Measurements from ENCODE around the gene AP2B1.
A peak's percentile ranks its signal among the peaks of the same experiment; 100 is the strongest.
"Not testable (repeated sequence)": the region's sequence is repeated elsewhere in the genome, so short reads cannot be mapped to it uniquely, and the experiment has no call there.

Gene AP2B1

DNA sequence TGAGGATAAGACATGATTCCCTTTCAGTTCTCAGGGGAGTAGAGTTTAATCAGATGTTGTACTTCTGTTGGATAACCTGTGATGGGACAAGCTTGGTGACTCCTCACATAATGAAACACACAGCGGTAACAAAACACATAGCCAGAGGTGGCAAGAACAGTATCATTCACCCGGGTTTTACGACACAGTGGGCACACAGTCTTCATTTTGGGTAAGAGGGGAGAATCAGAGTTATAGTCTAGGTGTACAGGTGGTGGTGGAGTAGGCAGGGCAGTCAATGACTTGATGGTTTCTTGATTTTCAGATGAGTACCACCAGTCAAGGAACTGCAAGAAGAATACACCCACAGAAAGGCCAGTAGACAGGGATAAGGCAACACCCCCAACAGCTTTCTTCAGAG, 11.4 kb upstream of the AP2B1 start:
- DNase-seq (ENCODE audit: low read depth, low spot score), result no peak

DNA sequence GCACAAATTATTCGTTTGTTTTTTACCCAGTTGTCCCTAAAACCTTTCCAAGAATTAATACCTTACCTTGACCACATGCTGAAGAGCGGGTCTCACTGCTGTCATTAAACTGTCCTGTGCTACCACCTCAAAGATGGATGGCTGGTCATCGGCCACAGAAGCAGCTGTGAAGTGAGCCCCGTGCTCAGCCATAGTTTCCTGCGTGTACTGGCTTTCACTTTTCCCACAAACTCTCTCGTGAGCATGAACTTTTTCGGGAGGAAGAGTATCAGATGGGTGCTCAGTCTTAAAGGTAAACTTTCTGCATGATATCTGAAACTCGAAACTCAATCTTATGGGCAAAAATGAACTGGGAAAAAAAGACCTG, 9.3 kb upstream of the AP2B1 start:
- DNase-seq (ENCODE audit: low read depth, low spot score), result no peak

DNA sequence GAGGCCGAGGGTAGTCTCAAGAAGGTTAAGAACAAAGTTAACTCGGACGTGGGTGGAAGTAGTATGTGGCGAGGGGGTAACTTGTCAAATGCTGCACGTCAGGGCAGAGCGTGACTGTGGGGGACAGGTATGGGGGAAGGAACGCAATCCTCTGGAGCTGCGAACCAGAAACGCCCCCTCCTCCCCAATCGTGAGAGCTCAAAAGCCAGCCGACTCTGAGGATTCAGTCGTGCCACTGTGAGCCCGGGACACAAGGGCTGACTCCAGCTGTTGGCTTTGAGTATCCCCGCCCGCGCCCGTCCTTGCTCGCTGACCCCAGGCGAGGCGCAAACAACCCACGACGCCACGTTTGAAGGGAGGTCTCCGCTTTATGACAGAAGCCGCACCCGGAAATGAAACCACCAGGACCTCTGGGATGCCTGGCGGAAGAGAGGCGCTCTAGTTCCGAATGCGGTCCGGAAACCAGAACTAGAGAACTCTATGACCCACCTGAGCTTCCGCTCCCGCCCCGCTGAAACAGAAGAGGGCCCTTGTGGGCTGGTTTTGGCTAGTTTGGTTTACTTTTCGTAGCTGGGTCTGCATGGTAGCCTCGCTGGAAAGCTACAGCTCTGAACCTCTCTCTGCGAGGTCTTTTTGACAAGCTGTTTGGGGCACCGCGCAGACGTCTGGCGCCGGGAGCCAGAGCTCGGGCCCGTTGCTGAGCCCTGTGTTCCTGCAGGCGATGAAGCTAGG, 8.8 kb upstream of the AP2B1 start, which contains the start of gene PEX12:
Gene PEX12, minus strand, starts transcription at position 375 of the 732 bp plus-strand sequence. CDS start 550 bp downstream, outside the sequence.
- DNase-seq (ENCODE audit: low read depth, low spot score), result peak; percentile 83

DNA sequence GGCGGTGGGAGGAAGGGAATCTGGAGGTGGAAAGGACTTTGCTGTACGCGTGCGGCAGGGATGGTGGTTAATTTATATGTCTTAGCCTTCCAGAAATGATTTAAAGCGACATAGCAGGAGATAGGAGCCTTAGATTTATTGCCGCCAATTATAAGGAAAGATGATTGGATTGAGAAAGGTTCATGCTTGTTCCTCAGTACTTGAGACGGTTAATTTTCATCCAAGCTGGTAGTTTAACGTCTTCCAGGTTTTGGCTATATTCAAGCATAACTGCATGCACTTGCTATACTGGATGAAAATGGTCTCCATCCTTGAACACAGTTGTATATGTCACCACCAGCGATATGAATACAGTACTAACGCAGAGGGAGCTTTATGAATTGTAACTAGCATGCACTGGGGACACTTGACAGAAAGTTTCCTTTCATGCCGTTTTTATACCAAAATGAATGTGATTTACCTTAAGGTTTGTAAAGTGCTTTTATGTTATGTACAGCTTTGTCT, 8.1 kb upstream of the AP2B1 start:
- no peak for DNase-seq (ENCODE audit: low read depth, low spot score)

DNA sequence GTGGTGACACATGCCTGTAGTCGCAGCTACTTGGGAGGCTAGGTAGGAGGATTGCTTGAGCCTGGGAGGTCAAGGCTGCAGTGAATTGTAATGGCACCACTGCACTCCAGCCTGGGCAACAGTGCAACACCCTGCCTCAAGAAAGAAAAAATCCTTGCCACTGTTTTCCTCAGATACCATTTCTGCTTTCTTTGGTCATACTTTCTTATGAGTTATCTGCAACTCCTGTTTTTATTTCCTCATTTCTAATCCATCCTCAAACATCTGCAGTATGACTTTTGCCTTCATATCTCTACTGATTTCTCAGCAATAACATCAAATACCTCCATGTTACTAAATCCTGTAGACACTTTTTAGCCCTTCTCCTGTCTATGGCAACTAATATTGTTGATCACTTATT, 3.1 kb upstream of the AP2B1 start:
- DNase-seq (ENCODE audit: low read depth, low spot score), result no peak

DNA sequence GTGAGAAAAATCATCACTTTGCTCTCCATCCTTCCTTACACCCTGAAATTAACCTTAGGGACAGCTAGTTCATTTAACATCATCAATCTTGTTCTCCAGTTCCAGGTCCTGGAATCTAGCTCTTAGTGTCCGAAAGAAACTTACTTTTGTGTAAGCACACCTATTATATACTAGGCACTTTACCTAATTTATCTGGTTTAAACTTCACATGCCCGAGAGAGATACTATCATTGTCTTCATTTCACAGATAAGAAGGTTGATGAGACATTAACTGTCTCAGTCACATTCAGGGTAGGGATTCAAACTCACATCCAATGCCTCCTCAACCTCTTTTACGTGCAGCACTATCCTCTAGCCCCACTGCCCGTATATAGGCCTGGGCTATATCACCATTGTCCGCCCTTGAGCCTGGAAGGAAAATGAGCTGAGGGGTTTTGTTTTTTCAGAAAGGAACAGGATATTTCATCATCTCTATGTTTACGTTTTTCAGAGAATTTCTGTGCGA, 501 bp upstream of the AP2B1 start:
- DNase-seq (ENCODE audit: low read depth, low spot score), result no peak

DNA sequence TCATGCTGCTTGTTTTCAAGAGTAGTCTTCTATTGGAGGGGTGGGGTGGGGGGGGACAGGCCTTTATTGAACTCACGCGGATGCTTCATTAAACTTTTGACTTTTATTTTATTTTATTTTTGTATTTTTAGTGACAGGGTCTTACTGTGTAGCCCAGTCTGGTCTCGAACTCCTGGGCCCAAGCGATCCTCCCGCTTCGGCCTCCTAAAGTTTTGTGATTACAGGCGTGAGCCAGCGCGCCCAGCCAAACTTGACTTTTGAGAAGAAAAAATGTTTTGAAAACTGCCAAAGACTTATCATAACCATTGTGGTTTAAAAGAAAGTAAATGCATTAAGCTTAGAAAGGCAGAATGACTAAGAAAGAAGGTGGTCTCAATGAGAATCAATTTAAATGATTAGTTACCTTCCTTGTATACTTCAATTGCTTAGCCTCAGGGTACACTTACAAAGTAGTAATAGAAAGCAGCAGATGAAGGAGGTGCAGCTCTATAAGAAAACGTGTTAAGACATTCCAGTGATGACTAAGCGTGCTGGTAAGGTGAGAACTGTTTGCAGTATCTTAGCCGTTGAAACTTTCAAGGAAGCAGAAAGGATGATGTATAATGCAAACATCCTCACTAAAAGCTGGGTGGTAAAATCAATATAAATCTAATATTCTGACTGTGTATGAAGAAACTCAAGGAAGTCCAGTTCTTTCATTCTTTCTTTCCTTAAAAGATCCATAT, 1.2 kb downstream of the AP2B1 start:
- DNase-seq (ENCODE audit: low read depth, low spot score), result no peak

DNA sequence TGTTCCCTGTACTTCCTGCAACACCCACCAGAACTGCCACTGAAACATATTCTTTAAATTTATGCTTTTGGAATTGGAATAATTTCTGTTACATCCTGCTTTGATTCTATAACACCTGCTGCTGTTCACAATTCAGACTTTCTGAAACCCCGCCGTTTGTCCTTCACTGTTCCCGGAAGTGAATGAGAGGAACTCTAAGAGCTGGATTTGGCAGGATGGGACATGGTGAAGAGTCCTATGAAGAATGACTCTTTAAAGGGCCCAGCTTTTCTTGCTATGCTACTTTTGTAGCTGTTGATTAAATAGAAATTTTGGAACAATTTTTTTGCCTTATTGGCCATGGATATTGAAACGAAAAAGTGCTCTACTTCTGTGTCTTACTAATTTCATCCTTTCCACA, 8.9 kb downstream of the AP2B1 start:
- DNase-seq (ENCODE audit: low read depth, low spot score), result no peak

DNA sequence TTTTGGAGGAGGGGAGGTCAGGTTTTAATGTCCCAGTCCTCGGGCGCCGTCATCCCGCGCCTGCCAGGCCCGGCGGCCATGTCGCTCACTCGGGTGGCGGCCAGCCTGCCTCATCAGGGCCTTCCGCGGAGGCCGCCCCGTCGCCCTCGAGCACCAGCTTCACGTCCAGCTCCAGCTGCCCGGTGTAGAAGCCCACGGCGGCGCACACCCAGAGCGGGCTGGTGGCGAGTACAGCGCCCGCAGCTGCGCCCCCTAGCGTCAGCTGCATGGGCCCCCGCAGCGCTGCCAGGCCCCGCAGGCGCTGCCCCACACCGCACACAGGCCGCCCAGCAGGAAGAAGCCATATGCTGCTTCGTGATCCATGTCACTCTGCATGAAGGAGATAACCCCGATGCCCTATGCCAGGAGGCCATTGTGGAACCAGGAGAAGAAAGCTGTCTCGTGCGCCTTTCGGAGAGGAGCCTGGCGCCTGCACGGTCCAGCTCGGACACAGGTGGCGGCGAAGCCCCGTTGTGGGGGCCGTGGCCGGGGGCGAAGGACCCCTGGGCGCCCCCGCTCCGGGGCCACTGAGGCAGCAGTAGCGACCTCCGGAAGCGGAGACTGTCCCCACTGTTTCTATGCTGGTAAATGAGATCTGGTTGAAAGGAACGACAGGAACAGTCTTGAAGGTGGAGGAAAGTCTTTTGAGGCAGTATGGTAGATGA, 9.6 kb downstream of the AP2B1 start:
- no peak for DNase-seq (ENCODE audit: low read depth, low spot score)

DNA sequence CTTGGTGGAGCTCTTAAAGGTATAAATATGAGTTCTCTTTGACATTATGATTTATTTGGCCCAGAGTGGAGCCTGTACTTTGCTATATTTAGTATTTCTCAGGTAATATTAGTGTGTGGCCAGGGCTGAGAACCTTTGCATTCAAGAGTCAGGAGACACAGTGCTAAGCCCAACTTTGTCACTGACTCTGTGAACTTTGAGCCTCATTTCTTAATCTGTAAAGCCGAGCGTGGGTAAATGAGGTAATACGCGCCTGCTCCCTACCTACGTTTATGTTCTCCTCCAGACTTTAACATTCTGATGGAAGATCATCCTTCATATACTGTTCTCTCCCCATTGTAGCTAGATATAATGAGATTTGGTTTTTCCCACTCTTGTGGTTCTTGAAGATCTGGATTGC, 10.5 kb downstream of the AP2B1 start:
- DNase-seq (ENCODE audit: low read depth, low spot score), result no peak

DNA sequence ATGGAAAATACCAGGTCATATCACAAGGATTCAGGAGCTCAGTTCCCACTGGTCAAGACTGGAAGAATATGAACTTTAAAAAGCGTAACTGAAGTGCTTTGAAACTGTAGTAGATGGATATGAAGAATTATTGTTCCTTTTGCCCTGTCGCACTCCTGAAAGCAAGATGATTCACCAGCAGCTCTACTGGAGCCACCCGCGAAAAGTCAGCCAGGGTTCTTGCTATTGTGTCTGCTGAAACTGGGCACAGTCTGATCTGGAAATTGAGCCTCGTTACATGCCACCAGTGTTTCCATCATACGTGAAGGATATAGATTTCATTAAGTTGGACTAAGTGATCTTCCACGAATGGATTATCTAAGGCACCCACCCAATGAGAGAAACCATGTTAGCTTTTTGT, 16.6 kb downstream of the AP2B1 start:
- DNase-seq (ENCODE audit: low read depth, low spot score), result no peak

DNA sequence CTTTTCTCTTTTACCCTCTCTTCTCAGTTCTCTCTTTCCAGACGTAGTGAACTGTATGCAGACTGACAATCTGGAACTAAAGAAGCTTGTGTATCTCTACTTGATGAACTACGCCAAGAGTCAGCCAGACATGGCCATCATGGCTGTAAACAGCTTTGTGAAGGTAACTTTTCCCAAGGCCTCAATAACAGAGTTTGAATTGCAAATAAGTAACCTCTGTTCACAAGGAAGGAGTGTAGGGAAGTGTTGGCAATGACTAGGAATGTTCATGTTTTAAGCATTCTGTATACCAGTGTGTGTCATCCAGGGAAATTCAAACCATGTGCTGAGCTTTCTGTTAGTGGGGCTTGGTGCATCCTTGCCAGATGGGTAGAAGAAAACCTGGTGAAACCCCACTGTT, 18.6 kb downstream of the AP2B1 start:
- no peak for DNase-seq (ENCODE audit: low read depth, low spot score)

DNA sequence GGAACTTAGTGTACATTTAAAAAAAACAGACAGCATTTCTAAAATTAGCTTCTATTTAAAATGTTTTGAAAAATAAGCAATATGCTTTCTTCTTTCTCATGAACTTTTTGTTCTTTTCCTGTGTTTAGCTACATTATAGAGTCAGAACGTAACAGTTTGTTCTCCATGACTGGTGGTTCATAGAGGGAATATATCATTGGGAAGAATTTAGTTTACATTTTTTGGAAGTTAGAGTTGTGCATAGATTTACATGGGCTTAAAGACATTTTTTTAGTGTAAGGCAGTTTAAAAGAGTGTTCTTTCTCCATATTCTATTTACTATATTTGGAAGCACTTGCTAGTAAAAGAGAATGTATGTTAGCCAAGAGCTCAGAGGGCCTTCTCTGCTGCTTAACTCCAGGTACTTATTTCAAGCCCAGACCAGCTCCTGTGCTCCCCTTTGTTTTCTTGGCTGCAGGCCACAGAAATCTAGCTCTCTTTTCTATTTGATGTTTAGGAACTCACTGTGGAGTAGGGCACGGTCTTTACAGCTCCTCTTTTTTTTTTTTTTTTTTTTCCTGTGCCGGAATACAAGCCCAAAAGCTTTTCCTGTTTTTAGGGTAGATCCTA, 20.2 kb downstream of the AP2B1 start:
- no peak for DNase-seq (ENCODE audit: low read depth, low spot score)

DNA sequence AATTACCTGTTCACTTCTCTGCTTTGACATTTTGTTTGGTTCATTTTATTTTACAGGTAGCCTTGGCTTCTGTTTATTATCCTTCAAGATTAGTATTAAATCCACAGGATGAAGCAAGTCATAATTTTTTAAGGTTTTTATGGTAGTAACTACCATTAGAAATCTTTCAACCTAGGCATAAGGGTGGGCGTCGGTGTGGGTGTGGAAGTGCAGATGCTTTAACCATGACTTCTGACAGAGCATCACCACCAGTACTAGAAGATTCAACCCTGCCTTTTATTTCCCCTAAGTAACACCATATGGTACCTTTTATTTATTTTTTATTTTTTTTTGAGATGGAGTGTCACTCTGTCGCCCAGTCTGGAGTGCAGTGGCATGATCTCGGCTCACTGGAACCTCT, 22.7 kb downstream of the AP2B1 start:
- no peak for DNase-seq (ENCODE audit: low read depth, low spot score)

DNA sequence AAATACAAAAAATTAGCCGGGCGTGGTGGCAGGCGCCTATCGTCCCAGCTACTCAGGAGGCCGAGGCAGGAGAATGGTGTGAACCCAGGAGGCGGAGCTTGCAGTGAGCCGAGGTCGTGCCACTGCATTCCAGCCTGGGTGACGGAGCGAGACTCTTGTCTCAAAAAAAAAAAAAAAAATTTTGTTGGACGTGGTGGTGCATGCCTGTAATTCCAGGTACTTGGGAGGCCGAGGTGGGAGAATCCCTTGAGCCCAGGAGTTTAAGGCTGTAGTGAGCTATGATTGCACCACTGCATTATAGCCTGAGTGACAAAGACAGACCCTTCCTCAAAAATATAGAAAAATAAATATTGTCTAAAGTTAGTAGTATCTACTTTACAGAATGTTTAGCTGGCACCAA, 23.6 kb downstream of the AP2B1 start:
- not testable (repeated sequence) for DNase-seq (ENCODE audit: low read depth, low spot score)

DNA sequence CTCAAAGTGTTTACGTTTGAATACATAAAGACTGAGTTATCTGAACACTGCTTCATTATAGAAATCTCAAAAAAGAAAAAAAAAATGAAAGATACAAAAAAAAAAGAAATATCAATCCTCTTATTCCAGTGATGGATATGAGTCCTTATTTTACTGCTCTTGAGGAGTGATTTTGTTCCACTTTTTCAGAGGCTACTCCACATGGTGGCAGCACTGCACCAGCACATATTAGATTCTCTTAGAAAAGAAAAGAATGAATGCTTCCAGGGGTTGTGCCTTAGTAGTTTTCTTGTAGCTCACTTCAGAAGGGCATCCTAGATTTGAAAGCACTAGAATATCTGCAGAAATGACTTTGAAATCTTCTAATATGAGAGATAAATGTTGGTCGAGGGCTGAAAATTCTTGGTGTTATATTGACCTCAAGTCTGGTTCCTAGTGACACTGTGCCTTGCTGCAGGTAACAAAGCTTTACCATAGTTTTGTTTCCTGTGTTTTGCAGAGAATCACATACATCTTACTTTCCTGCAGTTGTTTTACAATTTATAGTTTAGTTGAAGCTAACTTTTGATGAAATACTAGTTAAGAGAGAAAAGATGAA, 25.9 kb downstream of the AP2B1 start:
- DNase-seq (ENCODE audit: low read depth, low spot score), result no peak

DNA sequence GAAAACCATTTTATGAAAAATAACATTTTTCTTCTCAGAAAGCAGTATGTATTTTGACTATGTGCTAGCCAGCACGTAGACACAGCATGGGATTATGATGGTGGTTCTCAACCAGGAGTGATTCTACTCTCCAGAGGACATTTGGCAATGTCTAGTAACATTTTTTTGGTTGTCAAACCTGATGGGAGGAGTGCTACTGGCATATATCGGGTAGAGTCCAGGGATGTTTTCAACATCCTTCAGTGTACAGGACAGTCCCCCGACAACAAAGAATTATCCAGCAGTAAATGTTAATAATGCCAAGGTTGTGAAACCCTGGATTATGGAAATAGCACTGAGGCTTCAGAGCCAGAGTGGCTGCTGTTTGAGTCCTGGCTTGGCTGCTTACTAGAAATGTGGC, 27.7 kb downstream of the AP2B1 start:
- DNase-seq (ENCODE audit: low read depth, low spot score), result no peak

DNA sequence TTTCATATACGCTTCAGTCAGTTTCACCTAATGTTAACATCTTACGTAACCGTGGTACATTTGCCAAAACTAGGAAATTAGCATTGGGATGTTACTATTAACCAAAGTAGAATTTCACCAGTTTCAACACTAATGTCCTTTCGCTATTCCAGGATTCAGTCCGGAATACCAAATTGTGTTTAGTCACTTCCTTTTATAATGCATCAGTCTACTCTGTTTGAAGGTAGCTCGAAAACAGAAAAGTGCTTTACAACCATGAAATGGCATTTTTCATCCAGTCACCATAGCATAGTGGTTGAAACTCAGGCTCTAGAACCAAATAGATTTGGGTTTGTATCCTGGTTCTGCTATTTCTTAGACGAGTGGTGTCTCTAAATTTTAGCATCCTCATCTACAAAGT, 29.4 kb downstream of the AP2B1 start:
- DNase-seq (ENCODE audit: low read depth, low spot score), result no peak

DNA sequence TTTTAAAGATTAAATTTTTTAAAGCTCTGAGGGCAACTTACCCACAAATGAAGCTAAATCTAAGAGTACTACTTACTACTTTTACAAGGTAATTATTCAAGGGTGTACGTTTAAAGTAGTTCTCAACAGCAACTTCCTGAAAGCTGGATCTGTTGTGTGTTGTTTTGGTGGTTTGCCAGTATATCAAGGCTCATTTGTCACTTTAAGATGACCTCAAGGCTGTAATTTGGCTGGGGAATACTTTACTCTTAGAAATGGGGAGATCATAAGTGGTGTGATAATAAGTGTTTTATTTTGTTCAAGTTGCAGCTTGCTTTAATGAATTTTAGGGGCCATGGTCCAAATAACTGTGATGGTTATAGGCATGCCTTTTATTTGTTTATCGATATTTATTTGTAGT, 30.4 kb downstream of the AP2B1 start:
- no peak for DNase-seq (ENCODE audit: low read depth, low spot score)

DNA sequence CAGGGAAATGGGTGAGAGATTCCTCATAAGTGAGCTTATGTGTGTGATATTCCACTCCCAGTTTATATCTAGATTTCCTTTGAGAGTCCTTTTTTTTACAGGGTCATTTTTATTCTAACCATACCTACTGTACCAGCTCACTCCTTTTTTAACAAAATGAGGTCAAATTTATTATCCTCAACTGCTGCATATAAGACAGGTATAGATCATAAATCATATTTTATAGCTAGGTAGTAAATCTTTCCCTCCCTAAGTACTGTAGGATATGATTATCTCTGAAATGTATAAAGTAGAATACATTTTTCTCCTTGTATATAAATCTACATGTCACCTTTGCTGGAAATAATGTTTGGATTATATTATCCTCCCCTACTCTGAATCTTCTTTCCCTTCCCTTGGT, 31.5 kb downstream of the AP2B1 start:
- no peak for DNase-seq (ENCODE audit: low read depth, low spot score)

DNA sequence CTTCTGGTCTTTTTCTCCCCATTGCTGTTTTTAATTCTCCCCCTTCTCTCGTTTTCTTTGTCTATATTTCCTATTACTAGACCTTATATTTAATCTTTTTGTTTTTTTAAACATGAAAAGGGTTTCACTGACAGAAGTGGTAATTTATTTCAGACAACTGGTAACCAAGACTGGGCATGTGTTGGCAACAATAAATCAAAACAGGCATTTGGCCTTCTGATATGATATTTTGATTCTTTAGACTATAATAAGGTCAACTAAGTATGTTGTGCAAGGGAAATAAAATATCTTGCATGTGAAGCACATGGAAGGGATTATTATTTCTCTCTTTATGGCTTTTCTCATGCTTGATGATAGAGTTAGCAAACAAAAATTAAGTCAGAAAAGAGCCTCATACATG, 34.6 kb downstream of the AP2B1 start:
- no peak for DNase-seq (ENCODE audit: low read depth, low spot score)

DNA sequence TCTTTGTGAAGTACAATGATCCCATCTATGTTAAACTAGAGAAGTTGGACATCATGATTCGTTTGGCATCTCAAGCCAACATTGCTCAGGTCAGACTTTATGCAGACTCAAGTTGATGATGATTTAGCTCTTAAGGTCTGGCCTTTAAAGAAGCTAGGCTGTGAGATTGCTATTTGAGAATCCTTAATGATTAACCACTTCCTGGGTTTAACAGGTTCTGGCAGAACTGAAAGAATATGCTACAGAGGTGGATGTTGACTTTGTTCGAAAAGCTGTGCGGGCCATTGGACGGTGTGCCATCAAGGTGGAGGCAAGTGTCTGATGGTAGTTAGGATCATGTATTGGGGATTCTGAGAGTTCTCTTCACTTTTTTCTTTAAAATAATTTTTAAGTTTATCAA, 40.3 kb downstream of the AP2B1 start:
- DNase-seq (ENCODE audit: low read depth, low spot score), result no peak
